B cell (primary cell): ENCODE data around the gene STIL. TPM values are rescaled to one million over a fixed set of nuclear protein-coding genes. Genes with fewer than 3 reads are reported as not detected.
A peak's percentile ranks its signal among the peaks of the same experiment; 100 is the strongest.

Experiments used
- ATAC-seq: fragments of 200-7000 bp; cut with Tn5 transposase; one replicate; pipeline ENCODE4 v1.10.0; 2021; ENCODE audit warnings: low read depth, mild to moderate bottlenecking, moderate number of reproducible peaks, moderate library complexity
- CTCF ChIA-PET: fragments of 350-600 bp; sonication (Branson Sonifier 250); formaldehyde crosslinking; loops from one replicate; lab custom pipeline; 2021; ENCODE audit warnings: antibody characterized with exemption, inconsistent platforms; lab: Charles Lee
- POLR2A ChIA-PET: fragments of 350-600 bp; sonication (Branson Sonifier 250); formaldehyde crosslinking; loops from one replicate; lab custom pipeline; 2021; ENCODE audit warnings: antibody characterized with exemption; lab: Charles Lee
- DNase-seq: peaks from one replicate; pipeline ENCODE4 v3.0.0; 2013
- H2AFZ ChIP-seq: 2 replicates; pipeline ENCODE4 v1.6.1; 2012; ENCODE audit warnings: mild to moderate bottlenecking, low read depth, low read length; ENCODE audit not compliant: insufficient read depth, poor library complexity, severe bottlenecking
- H3K27ac ChIP-seq, 2 donors: 1 replicate in 1 of 2; 2 replicates in 1 of 2; pipeline ENCODE4 v1.5.1; 2012 to 2013; ENCODE audit warnings: low read length in 2 of 2, mild to moderate bottlenecking in 2 of 2, moderate library complexity in 1 of 2
- H3K27me3 ChIP-seq, 4 experiments: fragments of 200-600 bp in 1 of 4; sonication (generic) in 1 of 4; replicated peaks in 1 of 4; 1 replicate in 2 of 4; 2 replicates in 2 of 4; pipeline versions ENCODE4 v1.6.1 to v1.7.0; 2013 to 2016; ENCODE audit warnings: low read length in 3 of 4, mild to moderate bottlenecking in 2 of 4, mixed read lengths in 1 of 4, moderate library complexity in 1 of 4; ENCODE audit not compliant: insufficient read depth in 4 of 4, control insufficient read depth in 3 of 4; ENCODE audit errors: control extremely low read depth in 1 of 4
- H3K36me3 ChIP-seq, 2 experiments: replicated peaks in 1 of 2; 1 replicate in 1 of 2; 2 replicates in 1 of 2; pipeline versions ENCODE4 v1.6.1 to v1.7.1; 2013; ENCODE audit warnings: low read length in 1 of 2; ENCODE audit not compliant: insufficient read depth in 2 of 2, control insufficient read depth in 1 of 2; ENCODE audit errors: control extremely low read depth in 1 of 2, extremely low read depth in 1 of 2
- H3K4me1 ChIP-seq, 2 donors: fragments of 200-600 bp in 1 of 2; sonication (generic) in 1 of 2; 1 replicate in 1 of 2; 2 replicates in 1 of 2; pipeline versions ENCODE4 v1.5.1 to v1.6.1; 2013 to 2017; ENCODE audit warnings: low read length in 2 of 2; ENCODE audit not compliant: control insufficient read depth in 2 of 2, insufficient read depth in 2 of 2
- H3K4me2 ChIP-seq: replicated peaks from 2 replicates; pipeline ENCODE3; 2012; ENCODE audit warnings: mild to moderate bottlenecking, low read depth, low read length; ENCODE audit not compliant: poor library complexity, severe bottlenecking
- H3K4me3 ChIP-seq, 5 experiments: fragments of 200-600 bp in 1 of 5; sonication (generic) in 1 of 5; 1 replicate in 3 of 5; 2 replicates in 2 of 5; pipeline versions ENCODE4 v1.5.1 to v1.7.0; 2011 to 2016; ENCODE audit warnings: low read length in 4 of 5, mild to moderate bottlenecking in 4 of 5, low read depth in 2 of 5, control low read depth in 1 of 5, moderate library complexity in 1 of 5; ENCODE audit not compliant: insufficient read depth in 1 of 5; ENCODE audit errors: control extremely low read depth in 1 of 5, extremely low read depth in 1 of 5
- H3K79me2 ChIP-seq: fragments of 200-600 bp; sonication (generic); one replicate; pipeline ENCODE4 v1.6.0; 2016; ENCODE audit warnings: low read length; ENCODE audit not compliant: control insufficient read depth, insufficient read depth
- H3K9ac ChIP-seq: fragments of 200-600 bp; sonication (generic); 2 replicates; pipeline ENCODE4 v1.6.1; 2017; ENCODE audit warnings: mild to moderate bottlenecking, low read length, moderate library complexity
- H3K9me3 ChIP-seq, 3 donors: one replicate each; pipeline versions ENCODE4 v1.6.1 to v1.7.1; 2013; ENCODE audit warnings: low read length in 2 of 3; ENCODE audit not compliant: control insufficient read depth in 2 of 3, insufficient read depth in 1 of 3; ENCODE audit errors: control extremely low read depth in 1 of 3
- H4K20me1 ChIP-seq: 2 replicates; pipeline ENCODE4 v1.6.0; 2012; ENCODE audit warnings: mild to moderate bottlenecking, low read length; ENCODE audit not compliant: insufficient read depth, control insufficient read depth, poor library complexity, severe bottlenecking
- H3K27ac Mint-ChIP-seq: one replicate; pipeline ENCODE4 v1.8.0; 2021; ENCODE audit warnings: mixed read lengths
- H3K27me3 Mint-ChIP-seq: one replicate; pipeline ENCODE4 v1.8.0; 2021; ENCODE audit warnings: mixed read lengths
- H3K4me1 Mint-ChIP-seq: one replicate; pipeline ENCODE4 v1.8.0; 2021; ENCODE audit warnings: mixed read lengths
- H3K4me3 Mint-ChIP-seq: one replicate; pipeline ENCODE4 v1.8.0; 2021; ENCODE audit warnings: mixed read lengths
- H3K9me3 Mint-ChIP-seq: one replicate; pipeline ENCODE4 v1.8.0; 2022; ENCODE audit warnings: mixed read lengths; ENCODE audit not compliant: insufficient read depth
- EZH2 ChIP-seq: IDR thresholded peaks from 2 replicates; pipeline ENCODE4 v1.6.1; 2012; ENCODE audit warnings: borderline replicate concordance, low read depth, mild to moderate bottlenecking, moderate library complexity, low read length; ENCODE audit not compliant: insufficient read depth, poor library complexity, severe bottlenecking
- WGBS: methylation state at CpG from one replicate; pipeline ENCODE4 v1.1.5; 2013; ENCODE audit warnings: missing lambda C conversion rate; ENCODE audit not compliant: insufficient coverage; 5-methylcytosine and 5-hydroxymethylcytosine counted together
- intact Hi-C: fragments of 100-400 bp; cut with micrococcal nuclease; formaldehyde crosslinking; loops from one replicate; pipeline ENCODE4 v1.10.0; 2022
- polyA plus RNA-seq: library from polyadenylated mRNA; depleted of rRNA; stranded (reverse); fragments of >200 nt; gene quantifications from 2 replicates; pipeline ENCODE4 v1.2.3, GENCODE V29; 2012
- total RNA-seq, 2 donors: library from RNA; stranded (reverse); fragments of 120-200 nt in 1 of 2; gene quantifications; 1 replicate in 1 of 2; 2 replicates in 1 of 2; pipeline versions ENCODE4 v1.2.3 to v1.2.4, GENCODE V29; 2013 to 2022
- TF ChIP-seq, protein P1 (sequence below): fragments of 200-600 bp; IDR thresholded peaks from one replicate; pipeline ENCODE4 v1.8.0; 2022; ENCODE audit warnings: antibody characterized with exemption, mild to moderate bottlenecking

Gene STIL
- total and polyA plus RNA-seq, 2 donors (not counting 1 experiment from before 2014, with no cell fraction given): 0.79 to 1.8 TPM

DNA sequence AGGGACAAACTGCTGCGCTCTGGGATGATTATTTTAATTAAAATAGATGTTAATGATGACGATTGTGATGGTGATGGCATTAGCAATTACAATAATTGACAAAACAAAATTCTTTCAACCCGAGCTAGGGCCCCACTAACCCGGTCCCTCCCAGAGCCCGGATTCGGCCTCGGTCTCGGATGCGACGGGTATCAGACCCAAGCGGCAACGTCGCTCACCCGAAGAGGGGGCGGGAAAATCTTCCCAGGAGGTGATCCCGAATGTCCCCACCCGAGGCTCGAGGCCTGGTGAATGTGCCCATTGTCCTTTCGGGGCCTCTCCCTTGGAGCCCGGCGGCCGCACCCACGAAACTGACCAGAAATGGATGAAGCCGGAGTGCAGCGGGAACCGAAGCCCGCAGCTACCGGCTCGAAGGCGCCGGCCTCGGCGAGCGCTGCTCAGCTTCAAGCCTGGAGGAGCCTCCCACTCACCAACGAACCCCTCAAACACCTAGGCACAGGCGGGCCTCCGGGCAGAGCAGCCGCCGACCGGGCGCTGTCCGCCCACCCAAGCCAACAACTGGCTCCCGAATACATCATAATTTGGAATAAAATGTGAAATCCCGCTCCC, 83.2 kb downstream of the STIL start:
- H3K79me2 ChIP-seq: no peaks in the 10 kb centered on the region
- no peaks in the 10 kb centered on the region for H3K36me3 ChIP-seq
- ATAC-seq (no peak), DNase-seq (peak; percentile 62)
- peaks cover 0 to 29% (median 0%) of the 10 kb centered on the region in 3 donors for H3K9me3 ChIP-seq
- peaks cover 38 to 41% of the 10 kb centered on the region in 2 donors for H3K4me1 ChIP-seq
- no peak overlapping the region for H3K27ac Mint-ChIP-seq
- H3K4me1 Mint-ChIP-seq: peaks cover 36% of the 10 kb centered on the region
- intact Hi-C loops: loop anchor here (2.0 kb wide), 1 partner anchor 210 kb away; no protein-coding TSS in a partner anchor
- H3K4me3 ChIP-seq: peak overlapping the region in 2 of 5 experiments; percentile 18 to 47
- H3K27me3 ChIP-seq: peaks cover 0 to 95% (median 67%) of the 10 kb centered on the region in 4 experiments
- peak overlapping the region; percentile 72 for H3K4me2 ChIP-seq
- H4K20me1 ChIP-seq: no peaks in the 10 kb centered on the region
- peaks cover 79% of the 10 kb centered on the region for H3K27me3 Mint-ChIP-seq
- H3K4me3 Mint-ChIP-seq: peak overlapping the region; percentile 83
- TF ChIP-seq, protein P1, sequence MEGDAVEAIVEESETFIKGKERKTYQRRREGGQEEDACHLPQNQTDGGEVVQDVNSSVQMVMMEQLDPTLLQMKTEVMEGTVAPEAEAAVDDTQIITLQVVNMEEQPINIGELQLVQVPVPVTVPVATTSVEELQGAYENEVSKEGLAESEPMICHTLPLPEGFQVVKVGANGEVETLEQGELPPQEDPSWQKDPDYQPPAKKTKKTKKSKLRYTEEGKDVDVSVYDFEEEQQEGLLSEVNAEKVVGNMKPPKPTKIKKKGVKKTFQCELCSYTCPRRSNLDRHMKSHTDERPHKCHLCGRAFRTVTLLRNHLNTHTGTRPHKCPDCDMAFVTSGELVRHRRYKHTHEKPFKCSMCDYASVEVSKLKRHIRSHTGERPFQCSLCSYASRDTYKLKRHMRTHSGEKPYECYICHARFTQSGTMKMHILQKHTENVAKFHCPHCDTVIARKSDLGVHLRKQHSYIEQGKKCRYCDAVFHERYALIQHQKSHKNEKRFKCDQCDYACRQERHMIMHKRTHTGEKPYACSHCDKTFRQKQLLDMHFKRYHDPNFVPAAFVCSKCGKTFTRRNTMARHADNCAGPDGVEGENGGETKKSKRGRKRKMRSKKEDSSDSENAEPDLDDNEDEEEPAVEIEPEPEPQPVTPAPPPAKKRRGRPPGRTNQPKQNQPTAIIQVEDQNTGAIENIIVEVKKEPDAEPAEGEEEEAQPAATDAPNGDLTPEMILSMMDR: no peak
- TF ChIP-seq EZH2: peak; percentile 80
- POLR2A ChIA-PET: no interaction called here
- WGBS: 5% methylated on average over 41 of the region's 44 CpGs
- CTCF ChIA-PET: no interaction called here
- no peak overlapping the region for H3K27ac ChIP-seq
- no peaks in the 10 kb centered on the region for H3K9me3 Mint-ChIP-seq
- peak overlapping the region; percentile 12 for H2AFZ ChIP-seq
- peak overlapping the region; percentile 33 for H3K9ac ChIP-seq

DNA sequence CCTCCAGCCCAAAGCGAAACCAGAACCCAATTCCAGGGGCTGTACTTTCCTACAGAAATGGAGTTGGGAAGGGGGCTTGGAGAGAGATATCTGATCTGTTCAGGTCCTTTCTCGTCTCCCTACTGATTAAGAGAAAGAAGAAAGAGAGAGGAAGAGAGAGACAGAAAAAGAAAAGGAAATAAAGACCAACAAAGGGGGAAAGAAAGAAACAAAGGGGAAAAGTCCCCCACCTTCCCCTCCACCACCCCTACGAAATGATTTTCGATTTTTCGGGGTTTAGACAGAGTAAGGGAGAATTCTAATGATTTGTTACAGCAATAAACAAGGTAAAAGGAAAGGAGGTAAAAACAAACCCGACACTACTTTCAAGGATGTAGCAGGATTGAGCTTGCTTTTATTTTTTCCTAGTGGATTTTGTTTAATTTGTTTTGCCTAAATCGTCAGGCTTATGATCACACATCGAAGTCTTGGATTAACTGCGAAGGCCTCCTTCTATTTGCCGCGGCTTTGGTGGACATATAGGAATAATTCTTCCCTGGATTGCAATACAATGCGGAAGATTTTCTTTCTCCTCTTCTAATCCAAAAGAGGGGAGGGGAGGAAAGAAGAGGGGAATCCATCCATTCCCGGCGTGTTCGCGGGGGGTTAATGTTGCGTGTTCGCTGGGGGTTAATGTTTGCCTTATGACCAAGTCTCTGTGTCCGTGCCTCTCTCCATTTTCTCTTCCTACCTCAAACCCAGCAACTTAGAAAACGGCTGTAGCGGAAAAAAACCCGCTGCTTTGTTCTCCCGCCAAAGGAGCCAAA, 83.9 kb downstream of the STIL start:
- 10% methylated on average over 2 of the region's 23 CpGs for WGBS

More for the DNA sequence above, 83.9 kb downstream of the STIL start:
- Histone ChIP-seq H3K9me3 (peaks cover 0 to 29% (median 0%) of the 10 kb centered on the region in 3 donors), H3K4me3 (no peak overlapping the region), H3K4me2 (peak overlapping the region; percentile 72), H3K27ac (no peak overlapping the region), H3K9ac (no peak overlapping the region), H3K36me3 (no peaks in the 10 kb centered on the region), H2AFZ (peak overlapping the region; percentile 12), H3K79me2 (no peaks in the 10 kb centered on the region), H4K20me1 (no peaks in the 10 kb centered on the region), H3K4me1 (peaks cover 40 to 44% of the 10 kb centered on the region in 2 donors), H3K27me3 (peaks cover 0 to 91% (median 65%) of the 10 kb centered on the region in 4 experiments)
- Mint-ChIP-seq H3K4me3 (peak overlapping the region; percentile 83), H3K27me3 (peaks cover 79% of the 10 kb centered on the region), H3K4me1 (peaks cover 37% of the 10 kb centered on the region), H3K9me3 (no peaks in the 10 kb centered on the region), H3K27ac (no peak overlapping the region)
- TF ChIP-seq EZH2: peak; percentile 99
- TF ChIP-seq, protein P1: no peak
- POLR2A ChIA-PET: no interaction called here
- ATAC-seq (no peak), DNase-seq (peak; percentile 48)
- CTCF ChIA-PET: no interaction called here
- intact Hi-C loops: loop anchor here (2.0 kb wide), 1 partner anchor 211 kb away; no protein-coding TSS in a partner anchor
